Measurements from ENCODE around the gene KCNK5. TPM values are rescaled to one million over a fixed set of nuclear protein-coding genes. Genes with fewer than 3 reads are reported as not detected.

KCNK5 gene, protein sequence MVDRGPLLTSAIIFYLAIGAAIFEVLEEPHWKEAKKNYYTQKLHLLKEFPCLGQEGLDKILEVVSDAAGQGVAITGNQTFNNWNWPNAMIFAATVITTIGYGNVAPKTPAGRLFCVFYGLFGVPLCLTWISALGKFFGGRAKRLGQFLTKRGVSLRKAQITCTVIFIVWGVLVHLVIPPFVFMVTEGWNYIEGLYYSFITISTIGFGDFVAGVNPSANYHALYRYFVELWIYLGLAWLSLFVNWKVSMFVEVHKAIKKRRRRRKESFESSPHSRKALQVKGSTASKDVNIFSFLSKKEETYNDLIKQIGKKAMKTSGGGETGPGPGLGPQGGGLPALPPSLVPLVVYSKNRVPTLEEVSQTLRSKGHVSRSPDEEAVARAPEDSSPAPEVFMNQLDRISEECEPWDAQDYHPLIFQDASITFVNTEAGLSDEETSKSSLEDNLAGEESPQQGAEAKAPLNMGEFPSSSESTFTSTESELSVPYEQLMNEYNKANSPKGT
- 1 to 10 TPM; 8.6 to 9.2 TPM for total RNA-seq

DNA sequence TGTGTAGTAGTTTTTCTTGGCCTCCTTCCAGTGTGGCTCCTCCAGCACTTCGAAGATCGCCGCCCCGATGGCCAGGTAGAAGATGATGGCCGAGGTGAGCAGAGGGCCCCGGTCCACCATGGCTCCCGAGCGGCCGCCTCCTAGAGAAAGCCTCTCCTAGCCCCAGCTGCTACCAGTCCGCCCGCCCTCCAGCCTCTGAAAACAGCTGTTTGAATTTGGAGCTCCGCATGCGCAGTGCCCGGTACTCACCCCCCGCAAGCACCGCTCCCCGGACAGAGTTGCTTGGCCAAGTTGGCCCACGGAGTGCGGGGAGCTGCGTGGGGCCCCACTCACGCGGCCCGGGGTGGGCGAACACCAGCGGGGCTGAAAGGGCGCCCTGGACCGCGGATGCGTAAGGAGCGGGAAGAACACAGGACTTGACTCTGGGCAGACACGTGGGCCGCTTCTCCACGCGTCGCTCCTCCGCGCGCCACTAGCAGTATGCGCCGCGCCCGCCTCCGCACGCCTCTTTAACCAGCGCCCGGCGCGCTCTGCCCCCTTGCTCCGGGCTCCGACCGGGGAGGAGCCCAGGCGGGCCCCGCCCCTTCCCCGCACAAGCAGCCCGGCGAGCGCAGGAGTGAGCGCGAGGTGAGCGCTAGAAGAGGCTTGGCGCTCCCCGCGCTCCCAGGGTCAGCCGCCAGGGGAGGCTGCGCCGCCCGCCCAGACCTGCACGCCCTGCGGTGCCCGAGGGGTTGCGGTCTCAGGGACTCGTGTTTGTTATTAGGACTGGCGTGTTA, at the start of gene KCNK5:
KCNK5 (minus strand) TSS at position 484 of the 776 bp plus-strand sequence; CDS start at position 120, 364 bp downstream.
- peak within 1 kb of the TSS; percentile 96 for H3K27ac Mint-ChIP-seq
- peaks cover 43% of the 10 kb centered on the region for H3K4me1 Mint-ChIP-seq
- peak within 1 kb of the TSS; percentile 68 for H3K4me3 Mint-ChIP-seq
- no peaks in the 10 kb centered on the region for H3K27me3 Mint-ChIP-seq
- POLR2A ChIA-PET = interaction anchor here (1.3 to 3.1 kb wide), 3 partner anchors 11 to 117 kb away, joined by 3 to 17 read pairs (median 9); partner anchors contain the start of gene SAYSD1
- DNase-seq = peak; percentile 90
- H3K36me3 Mint-ChIP-seq (ENCODE audit: low read depth) = peaks cover 7% of the 10 kb centered on the region
- no peaks in the 10 kb centered on the region for H3K9me3 Mint-ChIP-seq
- CTCF ChIA-PET = interaction anchor here (0.6 to 2.2 kb wide), 6 partner anchors 13 to 76 kb away, joined by 3 to 16 read pairs (median 4); no protein-coding TSS in a partner anchor

DNA sequence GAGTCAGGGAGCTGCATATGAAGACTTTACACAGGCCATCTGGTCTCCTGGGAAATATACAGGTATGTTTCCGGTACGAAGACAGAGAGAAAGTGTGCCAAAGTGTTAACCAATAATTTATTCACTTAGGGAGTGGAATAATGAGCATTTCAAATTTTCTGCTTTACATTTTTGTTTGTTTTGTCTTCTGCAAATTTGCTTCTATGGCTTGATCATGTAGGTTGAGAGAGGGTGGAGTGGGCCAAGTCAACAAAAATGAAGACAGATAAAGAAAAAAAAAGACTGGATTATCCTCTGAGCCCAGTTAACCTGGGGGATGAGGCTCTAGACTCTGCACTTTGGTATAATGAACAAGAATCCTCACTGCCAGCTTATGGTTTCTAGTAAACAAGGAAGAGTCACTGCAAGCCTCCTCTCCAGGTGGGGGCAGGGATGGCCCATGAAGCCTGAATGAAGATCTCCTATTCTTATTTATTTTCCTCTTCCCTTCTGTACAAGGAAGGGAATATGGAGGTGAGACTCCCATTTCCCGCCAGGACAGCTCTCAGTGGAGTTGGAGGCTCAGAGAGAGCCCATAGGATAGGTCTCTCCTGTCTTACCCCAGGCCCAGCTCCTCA, 47.2 kb upstream of the KCNK5 start:
- ChIA-PET CTCF (interaction anchor here (0.9 kb wide), 1 partner anchor 26 kb away, joined by 4 read pairs; no protein-coding TSS in a partner anchor), POLR2A (no interaction called here)
- Mint-ChIP-seq H3K4me3 (no peak overlapping the region), H3K27me3 (peaks cover 6% of the 10 kb centered on the region), H3K36me3 (ENCODE audit: low read depth) (no peaks in the 10 kb centered on the region), H3K9me3 (no peaks in the 10 kb centered on the region), H3K4me1 (peaks cover 2% of the 10 kb centered on the region), H3K27ac (no peak overlapping the region)
- no peak for DNase-seq

DNA sequence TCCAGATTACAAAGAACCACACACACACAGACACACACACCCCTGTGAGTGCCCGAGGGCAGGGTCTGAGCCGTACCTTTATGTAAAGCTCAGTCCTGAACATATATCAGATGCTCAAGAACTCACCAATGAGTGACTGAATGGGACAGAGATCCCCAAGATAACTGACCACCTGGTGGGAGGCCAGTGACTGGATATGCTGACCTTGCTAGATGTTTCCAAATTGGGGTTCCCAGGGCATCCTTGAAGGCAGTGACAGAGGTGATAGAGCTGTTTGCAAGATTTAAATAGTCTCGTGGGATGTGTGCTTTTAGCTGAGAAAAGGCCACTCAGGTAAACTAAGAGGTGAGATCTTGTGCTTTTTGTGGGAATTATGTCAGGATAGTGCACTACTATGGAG, 45.6 kb upstream of the KCNK5 start:
- Mint-ChIP-seq H3K4me1 (no peaks in the 10 kb centered on the region), H3K27ac (no peak overlapping the region), H3K36me3 (ENCODE audit: low read depth) (no peaks in the 10 kb centered on the region), H3K4me3 (no peak overlapping the region), H3K27me3 (peaks cover 6% of the 10 kb centered on the region), H3K9me3 (no peaks in the 10 kb centered on the region)
- ChIA-PET CTCF (no interaction called here), POLR2A (no interaction called here)
- no peak for DNase-seq

DNA sequence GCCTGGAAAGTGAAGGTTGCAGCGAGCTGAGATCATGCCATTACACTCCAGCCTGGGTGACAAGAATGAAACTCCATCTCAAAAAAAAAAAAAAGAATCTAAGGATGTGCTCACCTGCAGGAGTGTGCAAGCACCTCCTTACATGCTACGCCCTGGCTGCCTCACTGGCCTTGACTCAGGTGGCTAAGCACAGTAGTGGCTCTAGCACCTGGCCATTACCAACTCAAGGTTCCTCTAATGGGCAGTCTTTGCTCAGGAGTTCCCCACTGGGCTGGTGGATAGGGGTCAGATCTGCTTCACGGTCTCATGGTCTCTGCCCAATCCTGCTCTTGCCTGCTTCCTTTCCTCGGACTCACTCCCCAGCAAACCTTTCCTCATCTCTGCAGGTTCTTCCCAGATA, 45.2 kb upstream of the KCNK5 start:
- no peak for DNase-seq
- ChIA-PET CTCF (no interaction called here), POLR2A (no interaction called here)
- Mint-ChIP-seq H3K27ac (no peak overlapping the region), H3K4me3 (no peak overlapping the region), H3K4me1 (no peaks in the 10 kb centered on the region), H3K36me3 (ENCODE audit: low read depth) (no peaks in the 10 kb centered on the region), H3K9me3 (no peaks in the 10 kb centered on the region), H3K27me3 (peaks cover 6% of the 10 kb centered on the region)

DNA sequence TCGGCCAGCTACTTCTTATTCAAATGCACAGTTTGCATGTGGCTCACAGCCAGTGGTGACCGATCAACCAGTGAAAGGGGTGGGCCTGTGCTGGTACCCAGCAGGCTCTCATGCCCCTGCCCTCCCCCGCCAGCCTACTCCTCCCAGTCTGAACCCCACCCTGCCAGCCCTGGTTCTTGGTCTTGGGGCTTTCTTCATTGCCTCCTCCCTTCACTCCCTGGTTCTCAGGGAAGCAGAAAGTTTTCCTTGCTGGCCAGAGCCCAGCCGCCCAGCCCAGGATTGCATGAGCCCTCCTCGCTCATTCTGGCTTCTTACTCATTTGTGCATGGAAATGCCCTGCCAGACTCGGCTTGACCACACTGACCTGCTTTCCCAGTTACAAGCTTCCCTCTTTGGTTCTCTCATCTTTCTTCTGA, 44.1 kb upstream of the KCNK5 start:
- no peak overlapping the region for H3K4me3 Mint-ChIP-seq

DNA sequence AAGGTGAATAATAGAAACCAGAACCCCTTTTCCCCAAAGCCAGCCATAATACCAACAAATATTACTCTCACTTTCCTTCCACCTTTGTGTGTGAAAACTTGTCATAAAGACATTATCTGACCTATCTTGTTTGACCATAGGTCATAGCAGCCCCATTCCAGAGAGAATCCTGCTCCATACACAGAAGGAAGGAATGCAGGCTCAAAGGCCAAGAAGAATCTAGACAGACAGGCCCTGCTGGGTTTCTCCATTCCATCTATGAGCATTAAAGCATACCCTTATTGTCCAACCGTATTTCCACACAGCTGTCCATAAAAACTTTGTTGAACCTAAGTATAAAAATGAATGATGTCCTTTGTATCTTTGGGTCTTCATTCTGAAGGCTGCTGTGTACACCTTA, 40.7 kb upstream of the KCNK5 start:
- Mint-ChIP-seq H3K27ac (no peak overlapping the region), H3K27me3 (no peaks in the 10 kb centered on the region), H3K4me3 (no peak overlapping the region), H3K4me1 (no peaks in the 10 kb centered on the region), H3K36me3 (ENCODE audit: low read depth) (no peaks in the 10 kb centered on the region), H3K9me3 (no peaks in the 10 kb centered on the region)
- POLR2A ChIA-PET = no interaction called here
- no peak for DNase-seq
- CTCF ChIA-PET = no interaction called here

More for the DNA sequence above, 44.1 kb upstream of the KCNK5 start:
- Mint-ChIP-seq H3K27me3 (peaks cover 6% of the 10 kb centered on the region), H3K27ac (no peak overlapping the region), H3K4me1 (no peaks in the 10 kb centered on the region), H3K9me3 (no peaks in the 10 kb centered on the region), H3K36me3 (ENCODE audit: low read depth) (no peaks in the 10 kb centered on the region)
- DNase-seq = no peak
- CTCF ChIA-PET = no interaction called here
- POLR2A ChIA-PET = no interaction called here

DNA sequence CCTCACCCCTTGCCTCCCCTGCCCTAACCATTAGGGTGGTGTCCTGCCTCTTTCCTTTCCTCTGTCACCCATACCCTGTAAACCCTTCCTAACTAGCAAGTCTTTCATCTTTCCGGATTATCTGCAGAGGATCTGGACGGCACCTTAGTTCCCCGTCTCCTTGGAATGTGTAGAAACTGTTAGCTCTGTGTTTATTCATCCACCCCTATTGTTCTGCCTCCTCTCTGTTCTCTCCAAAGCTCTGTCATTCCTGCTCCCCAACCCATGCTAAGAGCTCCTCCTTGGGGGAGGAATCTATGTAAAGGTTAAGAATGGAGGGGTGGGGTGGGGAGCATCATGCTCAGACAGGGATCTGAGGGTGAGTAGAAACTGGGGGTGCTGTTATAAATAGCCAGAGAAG, 39.4 kb upstream of the KCNK5 start:
- Mint-ChIP-seq H3K9me3 (no peaks in the 10 kb centered on the region), H3K27ac (no peak overlapping the region), H3K4me3 (no peak overlapping the region), H3K36me3 (ENCODE audit: low read depth) (no peaks in the 10 kb centered on the region), H3K4me1 (peaks cover 2% of the 10 kb centered on the region), H3K27me3 (peaks cover 2% of the 10 kb centered on the region)
- POLR2A ChIA-PET = no interaction called here
- CTCF ChIA-PET = interaction anchor here (0.6 kb wide), 1 partner anchor 420 kb away, joined by 4 read pairs; no protein-coding TSS in a partner anchor
- DNase-seq = no peak

DNA sequence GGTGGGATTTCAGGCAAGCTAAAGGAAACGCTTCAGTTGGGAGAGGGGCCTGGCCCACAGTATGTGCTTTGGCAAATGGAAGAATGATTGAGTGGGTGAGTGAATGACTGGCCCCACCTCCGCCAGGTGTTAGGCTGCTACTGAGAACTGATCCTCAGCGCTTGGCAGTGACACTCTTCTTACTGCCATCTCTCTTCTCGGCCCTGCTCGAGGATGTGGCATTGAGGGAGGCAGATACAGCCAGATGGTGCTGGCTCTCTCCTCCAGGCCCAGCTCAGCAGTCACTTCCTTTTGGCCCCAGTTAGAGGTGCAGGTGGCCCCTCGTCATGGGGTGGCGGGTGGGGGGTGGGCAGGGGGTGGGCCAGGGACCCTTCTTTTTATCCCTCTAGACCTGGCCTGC, 38.9 kb upstream of the KCNK5 start:
- Mint-ChIP-seq H3K36me3 (ENCODE audit: low read depth) (no peaks in the 10 kb centered on the region), H3K27ac (no peak overlapping the region), H3K9me3 (no peaks in the 10 kb centered on the region), H3K4me1 (peaks cover 2% of the 10 kb centered on the region), H3K27me3 (peaks cover 4% of the 10 kb centered on the region), H3K4me3 (no peak overlapping the region)
- DNase-seq = no peak
- ChIA-PET CTCF (interaction anchor here (0.6 kb wide), 1 partner anchor 419 kb away, joined by 4 read pairs; no protein-coding TSS in a partner anchor), POLR2A (no interaction called here)

DNA sequence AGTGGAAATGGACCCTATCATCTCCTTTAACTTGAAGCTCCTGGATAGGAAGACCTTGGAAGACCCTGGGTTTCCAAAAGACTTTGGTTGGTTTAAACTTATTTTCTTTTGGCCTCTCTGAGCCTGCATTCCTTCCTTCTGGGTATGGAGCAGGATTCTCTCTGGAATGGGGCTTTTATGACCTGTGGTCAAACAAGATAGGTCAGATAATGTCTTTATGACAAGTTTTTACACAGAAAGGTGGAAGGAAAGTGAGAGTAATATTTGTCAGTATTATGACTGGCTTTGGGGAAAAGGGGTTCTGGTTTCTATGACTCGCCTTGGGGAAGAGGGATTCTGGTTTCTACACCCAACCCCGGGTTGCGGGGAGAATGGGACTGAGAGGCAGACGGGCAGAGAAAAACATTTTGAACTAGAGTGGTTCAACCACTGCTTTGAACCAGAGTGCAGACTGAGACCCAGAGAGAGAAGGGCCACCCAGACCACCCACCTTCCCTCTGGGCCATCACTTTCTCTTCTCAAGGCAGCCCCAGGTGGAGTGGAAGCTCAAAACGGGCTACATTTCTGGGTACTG, 37.6 kb upstream of the KCNK5 start:
- DNase-seq = no peak
- Mint-ChIP-seq H3K9me3 (no peaks in the 10 kb centered on the region), H3K36me3 (ENCODE audit: low read depth) (no peaks in the 10 kb centered on the region), H3K4me1 (peaks cover 2% of the 10 kb centered on the region), H3K27me3 (peaks cover 7% of the 10 kb centered on the region), H3K27ac (no peak overlapping the region), H3K4me3 (no peak overlapping the region)
- POLR2A ChIA-PET = no interaction called here
- CTCF ChIA-PET = interaction anchor here (1.2 kb wide), 1 partner anchor 38 kb away, joined by 3 read pairs; the partner anchor contains the start of gene KCNK5

DNA sequence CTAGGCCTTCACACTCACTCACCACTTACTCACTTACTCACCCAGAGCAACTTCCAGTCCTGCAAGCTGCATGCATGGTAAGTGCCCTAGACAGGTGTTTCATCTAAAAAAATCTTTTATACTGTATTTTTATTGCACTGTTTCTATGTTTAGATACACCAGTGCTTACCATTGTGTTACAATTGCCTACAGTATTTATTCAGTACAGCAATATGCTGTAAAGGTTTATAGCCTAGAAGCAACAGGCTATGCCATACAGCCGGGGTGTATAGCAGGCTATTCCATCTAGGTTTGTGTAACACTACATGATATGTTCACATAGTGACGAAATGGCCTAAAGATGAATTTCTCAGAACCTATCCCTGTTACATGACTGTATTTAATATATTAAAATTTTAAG, 37.1 kb upstream of the KCNK5 start:
- POLR2A ChIA-PET = no interaction called here
- CTCF ChIA-PET = no interaction called here

DNA sequence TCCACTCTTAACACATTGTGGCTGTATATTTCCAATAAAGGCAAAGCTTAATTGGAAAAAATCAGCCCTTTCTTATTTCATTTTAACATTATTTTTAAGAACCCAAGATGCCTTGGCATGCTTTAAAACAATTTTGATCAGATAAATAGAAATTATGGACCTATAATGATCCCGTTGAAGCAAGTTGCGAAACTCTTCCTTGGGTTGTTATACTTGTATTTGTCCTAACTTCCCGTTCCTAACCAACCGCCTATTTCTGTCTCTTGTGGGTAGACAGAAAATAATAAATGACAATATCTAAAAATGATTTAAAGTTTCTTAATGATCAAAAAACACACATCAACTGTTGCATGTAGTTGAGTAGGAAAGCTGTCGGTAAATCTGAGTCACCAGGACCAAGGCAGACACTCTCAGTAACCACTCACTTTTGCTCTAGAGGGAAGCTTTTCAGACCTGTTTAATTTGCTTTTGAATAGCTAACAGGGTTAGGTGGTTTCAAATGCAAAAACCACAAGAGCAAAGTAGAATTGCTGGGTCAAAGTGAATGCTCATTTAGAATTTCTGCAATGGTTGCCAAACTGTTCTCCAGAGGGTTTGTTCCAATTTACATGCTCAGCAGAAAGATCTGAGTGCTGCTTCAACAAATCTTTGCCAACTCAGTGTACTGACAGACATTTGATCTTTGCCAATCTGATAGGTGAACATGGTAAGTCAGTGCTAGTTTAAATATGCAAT, 34.2 kb upstream of the KCNK5 start:
- Mint-ChIP-seq H3K4me1 (peaks cover 2% of the 10 kb centered on the region), H3K9me3 (no peaks in the 10 kb centered on the region), H3K36me3 (ENCODE audit: low read depth) (no peaks in the 10 kb centered on the region), H3K27ac (no peak overlapping the region), H3K27me3 (peaks cover 13% of the 10 kb centered on the region), H3K4me3 (no peak overlapping the region)
- DNase-seq = no peak
- ChIA-PET CTCF (interaction anchor here (1.6 to 2.4 kb wide), 2 partner anchors 40 to 98 kb away, joined by 6 to 9 read pairs; no protein-coding TSS in a partner anchor), POLR2A (no interaction called here)

More for the DNA sequence above, 37.1 kb upstream of the KCNK5 start:
- no peak for DNase-seq
- Mint-ChIP-seq H3K27me3 (peaks cover 9% of the 10 kb centered on the region), H3K36me3 (ENCODE audit: low read depth) (no peaks in the 10 kb centered on the region), H3K9me3 (no peaks in the 10 kb centered on the region), H3K27ac (no peak overlapping the region), H3K4me3 (no peak overlapping the region), H3K4me1 (peaks cover 2% of the 10 kb centered on the region)

DNA sequence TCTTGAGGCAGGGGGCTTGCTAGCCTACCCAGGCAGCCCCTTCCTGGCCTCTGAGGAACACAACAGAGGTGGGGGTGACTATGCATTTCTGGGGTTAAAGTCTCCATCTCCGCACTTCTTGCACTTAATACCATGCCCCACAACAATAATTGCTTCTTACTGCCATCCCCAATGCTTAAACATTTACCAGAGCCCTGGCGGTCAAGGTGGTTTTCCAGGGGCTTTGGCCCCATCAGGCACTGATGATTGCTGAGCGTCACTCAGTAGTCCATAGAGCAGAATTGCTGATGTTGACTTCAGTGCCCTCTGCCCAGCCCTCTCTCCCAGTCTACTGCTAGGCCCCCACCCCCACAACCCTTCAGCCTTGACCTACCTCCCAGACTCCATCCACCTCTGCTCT, 32.5 kb upstream of the KCNK5 start:
- ChIA-PET CTCF (interaction anchor here (2.4 kb wide), 1 partner anchor 41 kb away, joined by 6 read pairs; no protein-coding TSS in a partner anchor), POLR2A (no interaction called here)
- H3K27ac Mint-ChIP-seq = no peak overlapping the region
- peaks cover 2% of the 10 kb centered on the region for H3K4me1 Mint-ChIP-seq
- DNase-seq = no peak
- H3K9me3 Mint-ChIP-seq = no peaks in the 10 kb centered on the region
- H3K4me3 Mint-ChIP-seq = no peak overlapping the region
- H3K27me3 Mint-ChIP-seq = peaks cover 13% of the 10 kb centered on the region
- H3K36me3 Mint-ChIP-seq (ENCODE audit: low read depth) = no peaks in the 10 kb centered on the region

Measured in activated CD4-positive, alpha-beta memory T cell treated with anti-CD3 and anti-CD28 coated beads, Interleukin-2, amount 10 ng/mL, durations not matched to agents 7 days and 5 days (primary cell).